ENCODE results near the gene ABCA1.

ABCA1 gene

DNA sequence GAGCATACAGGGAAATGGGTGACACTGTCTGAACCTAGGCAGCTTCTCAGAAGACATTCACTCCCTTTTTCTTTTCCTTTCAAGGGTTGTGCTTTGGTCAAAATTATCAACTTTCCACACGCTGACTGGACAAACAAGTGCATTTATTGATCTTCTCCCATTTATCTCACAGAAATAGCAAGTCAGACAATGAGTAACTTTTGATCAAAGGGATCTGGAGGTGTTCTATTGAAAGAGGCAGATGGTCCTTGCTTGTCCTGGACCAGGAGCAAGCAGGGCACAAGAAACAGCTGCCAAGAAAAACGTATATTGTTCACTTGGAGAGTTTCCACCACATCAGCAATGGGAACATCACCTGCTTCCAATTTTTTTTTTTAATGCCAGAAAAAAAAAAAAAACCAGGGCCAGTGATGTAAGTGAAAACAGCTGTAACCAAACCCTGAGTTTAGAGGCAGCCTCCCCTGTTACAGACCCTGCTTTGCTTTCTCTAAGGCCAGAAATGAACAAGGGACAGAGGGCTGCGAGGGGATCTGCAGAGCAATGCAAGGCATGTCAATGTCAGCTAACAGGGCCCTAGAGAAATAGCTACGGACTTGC, 84.2 kb downstream of the ABCA1 start:
- DNase-seq (ENCODE audit: low spot score), result no peak

DNA sequence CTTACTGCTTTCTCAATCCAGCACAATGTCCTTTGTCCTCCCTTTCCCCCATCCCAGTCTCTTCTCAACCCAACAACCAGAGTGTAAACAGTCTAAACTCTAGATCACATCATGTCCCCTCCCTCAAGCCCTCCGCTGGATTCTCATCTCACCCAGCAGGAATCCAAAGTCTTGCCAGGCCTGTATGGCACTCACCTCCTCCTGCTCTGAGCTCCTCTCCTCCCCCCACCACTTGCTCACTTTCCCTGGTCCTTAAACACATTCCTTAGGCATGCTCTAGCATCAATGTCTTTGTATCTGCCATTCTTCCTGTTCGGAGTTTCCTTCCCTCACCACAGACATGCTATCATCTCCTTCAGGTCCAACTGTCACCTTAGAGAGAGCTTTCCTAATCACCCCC, 85.3 kb downstream of the ABCA1 start:
- DNase-seq (ENCODE audit: low spot score), result no peak

DNA sequence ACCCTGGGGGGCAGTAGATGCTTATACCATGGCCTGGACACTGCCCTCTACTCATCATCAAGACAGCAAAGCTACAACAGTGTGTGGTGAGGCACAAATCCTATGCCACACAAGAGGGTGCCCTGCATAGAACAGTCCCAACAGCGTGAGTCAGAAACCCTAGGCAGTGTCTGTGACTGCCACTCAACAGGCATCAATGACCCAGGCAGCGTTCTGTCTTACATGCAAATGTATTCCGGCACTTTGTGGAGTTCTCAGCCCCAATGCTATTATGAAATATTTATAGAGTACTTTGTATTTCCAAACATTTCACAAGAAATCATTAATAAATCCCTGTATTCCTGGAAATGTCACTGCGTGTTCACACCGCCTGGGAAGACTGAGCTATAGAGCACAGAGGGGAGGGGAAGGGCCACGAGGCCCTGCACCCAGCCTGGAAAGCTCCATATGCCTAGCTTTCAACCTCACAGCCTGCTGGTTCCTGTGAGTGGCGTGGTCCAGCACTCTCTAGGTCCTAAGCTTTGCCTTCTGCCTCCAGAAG, 86.3 kb downstream of the ABCA1 start:
- DNase-seq (ENCODE audit: low spot score), result no peak

DNA sequence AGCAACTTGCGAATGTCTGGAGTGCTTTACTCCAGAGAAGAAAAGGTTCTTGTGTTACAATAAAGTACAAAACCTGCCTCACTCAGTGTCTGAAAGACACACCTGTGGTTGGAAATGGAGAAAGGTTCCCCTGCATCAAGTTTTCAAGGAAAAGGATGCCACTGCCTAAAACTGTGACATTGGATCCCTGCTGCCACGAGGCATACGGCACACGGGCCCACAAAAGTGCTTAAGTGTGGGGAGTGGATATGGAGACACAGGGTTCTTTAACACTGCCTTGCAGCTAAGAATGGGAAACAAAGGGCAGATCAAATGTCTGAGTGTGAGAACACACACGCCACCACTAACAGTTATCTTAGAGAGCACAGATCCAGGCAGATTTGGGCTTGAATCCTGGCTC, 89.0 kb downstream of the ABCA1 start:
- DNase-seq (ENCODE audit: low spot score), result no peak

DNA sequence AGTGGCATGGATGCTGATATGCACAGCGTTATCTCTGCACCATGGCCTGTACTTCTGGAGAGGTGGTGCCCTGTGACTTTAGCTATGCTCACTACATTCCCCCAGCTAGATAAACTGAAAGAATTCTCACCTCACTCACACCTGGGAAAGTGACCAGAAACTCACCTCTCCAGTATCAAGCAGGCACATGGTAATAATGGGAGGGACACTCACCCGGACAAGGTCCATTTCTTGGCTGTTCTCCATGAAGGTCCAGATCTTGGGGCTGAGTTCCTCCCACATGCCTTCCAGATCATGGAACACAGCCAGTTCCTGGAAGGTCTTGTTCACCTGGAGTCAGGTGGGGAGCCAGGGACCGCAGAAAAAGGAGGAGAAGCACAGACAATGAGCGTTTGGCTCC, 91.2 kb downstream of the ABCA1 start:
- DNase-seq (ENCODE audit: low spot score), result no peak

DNA sequence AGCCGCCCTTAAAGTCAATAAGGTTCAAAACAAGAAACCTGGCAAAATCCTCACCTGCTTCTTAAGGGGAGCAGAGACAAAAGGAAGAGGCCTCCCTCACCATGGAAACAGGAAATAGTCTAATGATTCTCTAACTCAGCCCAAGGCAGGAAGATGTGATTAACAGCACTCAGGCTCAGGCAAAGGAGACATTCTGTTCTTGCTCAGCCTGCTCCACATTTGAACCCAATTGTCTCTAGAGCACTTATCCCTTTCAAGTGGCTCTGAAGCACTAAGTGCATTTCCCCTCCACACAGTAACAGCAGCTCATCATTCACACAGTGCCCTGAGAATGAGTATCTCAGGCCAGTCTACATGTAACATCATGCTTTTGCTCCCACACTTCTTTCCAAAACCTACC, 91.7 kb downstream of the ABCA1 start:
- no peak for DNase-seq (ENCODE audit: low spot score)

DNA sequence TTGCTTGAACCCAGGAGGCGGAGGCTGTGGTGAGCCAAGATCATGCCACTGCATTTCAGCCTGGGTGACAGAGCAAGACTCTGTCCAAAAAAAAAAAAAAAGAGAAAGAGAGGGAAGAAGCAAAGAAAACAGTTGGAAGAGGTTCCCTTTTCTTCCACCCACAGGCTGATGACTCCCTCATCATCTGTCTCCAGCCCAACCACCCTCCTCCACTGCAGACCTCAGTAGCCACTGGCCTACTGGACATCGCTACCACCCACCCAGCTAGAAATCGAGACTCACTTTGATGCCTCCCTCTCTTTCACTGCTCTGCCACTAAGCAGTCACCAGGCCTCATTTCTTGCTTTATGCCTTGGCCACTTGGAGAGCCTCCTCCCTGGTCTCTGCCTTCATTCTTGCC, 92.8 kb downstream of the ABCA1 start:
- no peak for DNase-seq (ENCODE audit: low spot score)

DNA sequence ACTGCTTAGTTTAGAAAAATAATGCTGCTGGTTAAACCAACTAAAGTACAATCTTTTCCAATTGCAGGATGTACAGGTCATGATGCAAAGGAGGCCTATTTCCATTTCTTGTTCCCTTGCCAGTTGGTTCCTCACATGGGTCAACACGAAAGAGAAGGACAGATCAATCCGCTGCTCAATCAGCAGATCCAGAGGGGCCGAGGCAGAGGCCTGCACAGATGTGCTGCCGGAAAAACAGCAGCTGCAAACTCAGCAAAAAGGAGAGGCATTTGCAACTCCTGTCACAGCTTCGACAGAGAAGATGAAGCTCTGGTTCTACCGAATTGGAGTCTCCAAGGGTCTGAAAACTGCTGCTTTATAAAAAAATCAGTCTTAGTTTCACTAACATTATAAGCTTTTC, 94.3 kb downstream of the ABCA1 start:
- DNase-seq (ENCODE audit: low spot score), result no peak

DNA sequence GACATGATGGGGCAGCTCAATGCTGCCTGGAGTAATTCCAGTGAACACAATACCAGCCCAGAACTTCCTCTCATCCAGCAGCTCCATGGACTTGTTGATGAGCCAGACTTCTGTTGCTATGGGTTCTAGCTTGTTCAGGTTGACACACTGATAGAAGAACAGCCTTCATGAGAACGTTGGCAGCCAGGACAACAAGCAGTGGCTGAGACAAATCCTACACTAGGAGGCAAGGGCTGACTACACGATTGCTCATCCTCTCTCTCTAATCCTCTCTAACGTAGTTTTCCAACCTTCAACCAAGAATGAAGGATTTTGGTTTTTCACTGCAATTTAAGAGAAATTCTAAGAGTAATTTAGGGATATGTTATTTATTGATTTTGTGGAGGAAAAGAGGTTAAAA, 96.3 kb downstream of the ABCA1 start:
- no peak for DNase-seq (ENCODE audit: low spot score)

DNA sequence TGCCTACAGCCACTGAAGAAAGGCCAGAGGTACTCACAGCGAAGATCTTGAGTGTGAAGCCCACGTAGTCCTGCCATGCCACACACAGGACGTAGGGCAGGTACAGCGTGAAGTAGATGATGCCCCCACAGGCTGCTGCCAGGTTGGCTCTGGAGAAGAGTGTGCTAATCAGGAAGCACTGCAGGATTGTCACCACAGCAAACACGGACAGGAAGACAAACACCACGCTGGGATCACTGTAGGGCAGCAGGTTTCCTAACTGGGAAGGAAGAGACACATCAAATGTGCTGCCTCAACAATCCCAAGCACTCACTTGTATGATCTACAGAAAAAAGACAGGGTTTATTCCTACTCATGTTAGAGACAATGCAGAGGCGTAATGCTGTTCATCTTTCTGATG, 101.0 kb downstream of the ABCA1 start:
- no peak for DNase-seq (ENCODE audit: low spot score)

DNA sequence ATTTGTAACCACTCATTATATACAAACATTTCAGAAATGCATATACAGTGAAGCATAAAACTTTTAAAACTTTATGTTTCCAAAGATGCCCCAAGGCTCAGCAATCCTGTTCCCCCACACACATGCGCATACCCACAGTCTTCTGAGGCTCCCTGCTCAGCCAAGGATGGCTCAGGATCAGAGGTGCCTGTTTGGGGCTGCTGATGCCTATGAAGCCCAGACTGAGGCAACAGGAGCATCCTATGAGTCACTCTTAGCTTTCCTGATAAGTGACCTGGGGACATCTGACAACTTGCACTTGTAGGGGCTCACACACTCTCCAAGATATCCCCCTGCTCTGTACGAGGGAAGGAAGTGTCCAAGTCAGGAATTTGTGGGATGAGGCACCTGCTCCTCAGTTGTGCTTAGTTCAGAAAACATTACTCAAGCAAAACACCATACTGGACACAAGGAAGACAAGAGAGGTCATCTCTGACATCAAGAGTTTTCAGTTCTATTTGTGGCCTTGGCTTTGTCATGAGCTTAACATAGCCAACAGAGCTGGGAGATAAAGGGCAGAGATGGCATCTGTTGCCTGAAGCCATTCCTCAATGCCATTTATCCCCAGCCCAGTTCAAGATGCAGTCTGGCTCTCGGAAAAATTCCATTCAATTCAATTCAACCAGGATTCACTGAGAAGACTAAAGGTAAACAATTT, 101.7 kb downstream of the ABCA1 start:
- no peak for DNase-seq (ENCODE audit: low spot score)

DNA sequence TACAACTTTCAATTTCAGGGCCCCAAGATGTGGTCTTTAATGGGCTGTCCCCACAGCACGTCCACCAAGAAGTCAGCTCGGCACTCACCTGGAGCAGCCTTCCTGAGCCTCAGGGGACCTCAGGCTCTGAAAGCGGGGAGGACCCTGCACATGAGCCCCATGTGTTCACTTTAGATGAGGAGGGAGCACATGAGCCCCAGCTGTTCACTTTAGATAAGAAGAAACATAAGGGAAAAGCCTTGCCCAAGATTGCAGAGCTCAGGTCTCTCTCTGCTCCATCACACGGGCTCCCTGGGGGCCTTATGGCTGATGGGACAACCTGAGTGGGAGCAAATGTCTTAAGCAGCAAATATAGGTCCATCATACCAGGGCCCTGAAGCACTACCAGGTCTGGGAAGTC, 107.6 kb downstream of the ABCA1 start:
- DNase-seq (ENCODE audit: low spot score), result no peak

DNA sequence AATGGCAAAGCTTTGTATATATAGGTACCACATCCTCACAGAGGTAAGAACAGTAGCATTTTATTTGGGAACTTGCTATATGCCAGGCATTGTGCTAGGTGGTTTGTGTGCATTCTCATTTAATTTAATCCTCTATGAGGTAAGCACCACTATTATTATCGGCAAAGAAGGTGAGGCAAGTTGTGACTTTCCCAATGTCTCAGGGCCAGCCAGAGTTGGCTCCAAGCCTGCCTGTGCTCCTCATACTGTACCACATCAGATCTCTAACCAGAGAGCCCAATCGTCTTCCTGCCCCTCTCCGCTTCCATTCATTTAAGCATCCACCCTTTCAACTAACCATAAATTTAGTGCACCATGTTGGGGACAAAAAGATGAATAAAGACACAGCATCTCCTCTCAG, 108.9 kb downstream of the ABCA1 start:
- DNase-seq (ENCODE audit: low spot score), result no peak

DNA sequence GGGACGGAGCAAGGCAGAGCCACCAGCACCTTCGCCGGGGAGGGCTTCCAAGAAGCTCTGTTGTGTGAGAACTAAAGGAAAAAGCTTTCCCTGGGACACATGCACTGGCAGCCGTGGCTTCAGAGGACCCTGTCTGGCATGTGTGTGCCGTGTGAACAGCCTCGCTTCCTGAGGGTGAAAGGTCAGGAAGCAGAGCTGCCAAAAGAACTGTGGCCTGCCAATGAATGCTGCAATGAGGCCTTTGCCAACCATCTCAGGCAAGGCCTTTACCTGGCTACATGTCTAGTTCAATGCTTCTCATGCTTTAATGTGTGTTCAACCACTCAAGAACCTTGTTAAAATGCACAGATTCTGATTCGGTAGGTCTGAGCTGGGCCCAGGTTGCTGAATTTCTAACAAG, 110.5 kb downstream of the ABCA1 start:
- DNase-seq (ENCODE audit: low spot score), result no peak

DNA sequence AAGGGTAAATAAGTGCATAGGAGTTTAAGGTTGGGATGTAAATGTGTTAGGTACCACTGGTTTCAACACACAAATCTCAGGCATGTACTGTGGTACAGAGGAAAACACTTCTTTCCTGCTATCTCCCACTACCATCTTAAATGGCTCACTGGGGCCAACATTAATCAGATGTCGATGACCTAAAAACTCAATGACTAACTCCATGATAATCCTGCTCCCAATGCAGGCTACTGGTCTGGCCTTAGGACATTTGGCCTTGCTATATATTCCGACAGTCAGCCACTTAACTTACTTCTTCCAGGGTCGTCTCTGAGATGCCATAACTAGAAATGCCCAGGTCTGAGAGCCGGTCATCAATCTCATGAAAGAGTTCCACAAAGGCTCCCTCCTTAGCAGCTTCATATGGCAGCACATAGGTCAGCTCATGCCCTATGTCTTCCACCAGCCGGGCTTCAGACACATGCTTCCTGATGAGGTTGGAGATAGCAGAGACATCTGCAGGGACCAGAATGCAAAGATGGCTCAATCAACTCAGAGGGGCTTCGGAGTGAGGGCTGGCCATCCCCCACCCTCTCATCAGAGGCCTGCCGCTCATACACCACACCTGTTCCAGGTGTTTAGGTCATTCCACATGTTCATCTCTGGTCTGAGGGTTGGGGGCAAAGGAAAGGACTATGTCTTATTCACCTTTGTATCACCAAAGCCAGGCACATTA, 111.9 kb downstream of the ABCA1 start:
- no peak for DNase-seq (ENCODE audit: low spot score)

DNA sequence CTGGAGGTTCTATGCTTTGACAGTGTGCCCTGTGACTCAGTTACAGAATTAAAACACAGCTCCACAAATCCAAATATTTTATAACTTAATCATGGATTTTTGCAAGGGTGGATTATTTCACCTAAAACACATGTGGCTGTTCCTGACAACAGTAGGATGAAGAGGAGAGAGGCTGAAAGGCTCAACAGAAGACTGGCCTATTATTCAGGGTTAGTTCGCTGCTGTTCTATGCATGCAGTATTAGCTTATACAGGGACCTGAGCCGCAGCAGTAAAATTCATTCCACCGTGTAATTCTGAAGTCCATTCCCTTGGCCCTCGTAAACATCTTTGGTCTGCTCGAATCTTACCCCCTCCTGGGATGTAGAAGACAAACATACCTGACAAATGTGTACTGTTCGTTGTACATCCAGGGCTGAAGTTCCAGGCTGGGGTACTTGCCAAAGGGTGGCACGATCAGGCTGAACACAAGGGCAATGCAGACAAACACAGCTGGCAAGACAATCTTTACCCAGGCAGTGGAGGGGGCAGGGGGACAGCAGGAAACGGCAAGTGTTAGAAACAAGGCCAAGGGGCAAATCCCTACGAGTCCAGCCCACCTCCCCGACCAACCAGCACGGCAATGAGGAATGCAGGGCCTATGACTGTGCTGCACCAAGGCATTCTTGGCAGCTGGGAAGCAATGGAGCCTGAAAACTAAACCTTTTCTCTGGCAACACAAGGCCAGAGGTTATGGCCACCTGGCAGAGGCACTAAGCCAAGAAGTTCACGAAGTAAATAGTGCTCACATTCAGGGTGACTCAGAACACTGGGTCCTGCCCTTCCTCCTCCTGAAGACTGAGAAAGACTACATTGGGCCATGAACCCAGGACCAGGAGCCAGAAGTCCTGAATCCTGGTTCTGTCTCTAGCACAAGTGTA, 117.3 kb downstream of the ABCA1 start:
- peak; percentile 41 for DNase-seq (ENCODE audit: low spot score)

DNA sequence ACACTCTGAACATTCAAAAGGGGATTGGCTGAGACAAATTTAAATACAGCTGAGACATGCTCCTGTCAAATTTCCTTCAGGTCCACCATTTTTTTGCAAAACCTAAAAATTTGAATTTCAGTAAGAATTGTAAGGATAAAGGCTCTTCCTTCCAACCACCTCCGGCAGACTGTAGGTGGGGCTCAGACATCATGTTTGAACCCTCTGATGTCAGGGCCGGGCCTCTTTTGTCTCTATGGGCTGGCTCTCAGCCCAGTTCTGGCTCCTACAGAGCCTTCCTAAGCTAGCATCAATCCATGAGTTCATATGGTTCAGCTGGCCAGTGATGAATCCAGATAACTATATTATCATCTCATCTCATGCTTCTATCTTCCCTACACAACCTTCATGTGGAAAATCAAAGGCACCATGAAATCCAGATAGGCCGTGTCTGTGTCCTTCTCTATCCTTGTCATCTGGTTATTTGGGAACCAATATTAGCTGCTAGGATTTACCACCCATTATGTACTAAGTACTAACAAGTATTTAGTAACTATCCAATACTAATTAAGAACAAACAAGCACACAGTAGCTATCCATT, 119.8 kb downstream of the ABCA1 start:
- DNase-seq (ENCODE audit: low spot score), result no peak

DNA sequence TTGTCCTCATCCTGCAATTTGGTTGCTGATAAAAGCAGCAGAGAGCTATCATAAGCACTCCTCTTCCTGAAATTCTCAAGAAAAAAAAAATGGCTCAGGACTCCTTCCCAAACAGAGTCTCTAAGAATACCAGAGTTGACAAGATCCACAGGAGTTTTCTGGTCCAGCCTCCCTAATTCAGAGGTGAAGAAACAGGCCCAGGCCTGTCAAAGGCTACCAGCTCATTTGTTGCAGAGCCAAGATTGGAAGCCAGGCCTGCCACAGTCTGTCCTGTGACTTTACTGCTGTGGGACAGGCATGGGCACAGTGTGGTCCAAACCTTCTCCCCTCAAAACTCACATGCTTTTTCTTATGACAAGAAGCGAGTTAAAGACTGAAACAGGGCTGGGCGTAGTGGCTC, 122.5 kb downstream of the ABCA1 start:
- DNase-seq (ENCODE audit: low spot score), result no peak

DNA sequence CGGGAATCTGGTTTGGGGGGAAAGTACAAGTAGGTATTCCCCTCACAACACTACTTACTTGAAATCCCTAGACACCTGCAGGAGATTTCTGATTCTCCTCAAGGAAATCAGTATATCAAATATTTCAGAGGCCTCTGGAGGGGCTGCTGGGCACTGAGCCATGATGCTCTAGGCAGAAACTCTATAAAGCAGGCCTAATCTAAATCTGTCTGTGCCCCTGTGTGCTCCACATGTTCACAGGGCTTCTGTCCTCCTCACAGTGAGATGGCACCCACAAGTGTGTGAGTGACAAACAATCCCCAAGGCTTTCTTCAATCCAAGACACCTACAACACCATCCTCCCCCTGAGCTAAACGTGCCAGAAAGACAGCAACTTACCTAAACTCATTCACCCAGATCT, 125.0 kb downstream of the ABCA1 start:
- no peak for DNase-seq (ENCODE audit: low spot score)

DNA sequence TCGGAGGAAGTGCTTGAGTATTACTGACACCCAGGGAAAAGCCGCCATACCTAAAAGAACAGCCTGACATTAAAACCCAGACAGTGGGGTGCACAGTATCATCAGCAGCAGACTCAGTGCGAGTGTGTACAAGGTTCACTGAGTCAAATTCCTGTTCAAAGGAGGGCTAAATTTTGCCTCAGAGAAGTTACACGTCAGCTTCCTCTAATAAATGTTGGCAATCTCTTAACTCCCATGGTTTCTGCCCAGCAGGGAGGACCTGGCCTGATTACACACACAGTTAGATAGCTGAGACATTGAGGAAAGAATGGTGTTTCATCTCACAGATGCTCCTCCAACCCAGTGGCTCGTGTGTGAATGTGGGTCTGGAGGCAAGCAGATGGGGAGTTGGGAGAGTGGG, 125.8 kb downstream of the ABCA1 start:
- no peak for DNase-seq (ENCODE audit: low spot score)

DNA sequence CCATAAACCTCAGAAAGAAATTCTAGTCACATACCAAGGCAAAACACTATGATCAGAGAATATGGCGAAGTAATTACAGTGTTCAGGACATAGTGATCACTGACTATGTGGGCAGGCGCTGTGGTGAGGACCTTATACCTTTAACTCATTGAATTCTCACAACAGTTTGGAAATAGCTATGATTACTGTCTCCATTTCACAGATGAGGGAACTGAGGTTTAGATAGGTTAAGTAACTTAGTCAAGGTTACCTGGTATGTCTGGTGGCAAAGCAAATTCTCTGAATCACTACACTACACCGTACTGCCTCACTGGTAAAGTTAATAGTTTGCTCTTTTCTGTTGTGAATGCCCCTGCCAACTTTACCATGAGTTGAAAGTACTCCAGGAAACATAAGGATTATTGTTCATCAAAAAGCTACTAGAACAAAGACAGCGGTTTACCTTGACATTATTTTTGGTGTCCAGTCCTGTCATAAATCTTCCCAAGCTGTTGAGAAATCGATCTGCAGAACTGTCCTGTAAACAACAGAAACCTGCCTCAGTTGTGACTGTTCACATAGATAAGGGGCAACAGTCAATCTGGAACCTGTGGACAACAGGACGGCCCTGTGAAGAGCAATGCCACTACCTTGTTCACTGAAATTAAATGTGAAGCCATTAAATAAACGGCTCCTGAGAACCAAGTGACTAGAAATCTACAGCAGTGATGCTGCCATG, 127.7 kb downstream of the ABCA1 start:
- DNase-seq (ENCODE audit: low spot score), result no peak

Measured in LoVo (cell line).